SIG-M5 (cell line): ENCODE results near the gene LTBP2.

Source experiments
- DNase-seq: peaks from one replicate; lab custom pipeline; 2025; lab: John Stamatoyannopoulos, UW

Gene LTBP2

GRCh38 chr14:74591394-74591793 lies 20.6 kb downstream of the LTBP2 start:
- no peak for DNase-seq

DNA sequence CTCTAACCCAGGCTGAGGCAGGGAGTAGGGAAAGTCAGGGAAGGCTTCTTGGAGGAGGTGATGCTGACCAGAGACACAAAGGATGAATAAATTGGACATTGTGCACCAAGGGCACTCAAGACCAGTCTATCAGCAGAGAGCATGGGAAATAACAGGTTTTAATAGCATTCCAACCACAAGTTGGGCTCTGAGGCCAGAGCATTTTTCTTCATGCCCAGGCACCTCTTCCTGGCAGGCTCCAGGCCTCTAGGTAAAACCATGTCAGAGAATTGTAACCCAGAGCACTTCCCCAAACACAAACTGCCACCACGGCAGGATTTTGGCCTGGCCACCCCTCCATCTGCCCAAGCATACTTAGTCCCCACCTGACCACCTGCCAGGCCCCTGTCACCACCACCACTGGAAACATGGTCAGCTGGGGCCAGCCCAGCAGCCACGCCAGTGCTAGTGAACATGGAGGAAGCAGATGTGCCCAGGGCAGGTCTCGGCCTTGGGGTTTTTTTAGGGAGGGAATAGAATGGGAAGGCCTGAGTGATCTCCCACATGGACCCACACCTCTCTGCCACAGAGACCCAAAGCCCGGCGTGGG lies 22.7 kb downstream of the LTBP2 start:
- DNase-seq: no peak

- DNase-seq: no peak
Measured at GRCh38 chr14:74587363-74587707, 24.7 kb downstream of the LTBP2 start.

GRCh38 chr14:74586681-74587362 lies 25.2 kb downstream of the LTBP2 start:
- no peak for DNase-seq

DNA sequence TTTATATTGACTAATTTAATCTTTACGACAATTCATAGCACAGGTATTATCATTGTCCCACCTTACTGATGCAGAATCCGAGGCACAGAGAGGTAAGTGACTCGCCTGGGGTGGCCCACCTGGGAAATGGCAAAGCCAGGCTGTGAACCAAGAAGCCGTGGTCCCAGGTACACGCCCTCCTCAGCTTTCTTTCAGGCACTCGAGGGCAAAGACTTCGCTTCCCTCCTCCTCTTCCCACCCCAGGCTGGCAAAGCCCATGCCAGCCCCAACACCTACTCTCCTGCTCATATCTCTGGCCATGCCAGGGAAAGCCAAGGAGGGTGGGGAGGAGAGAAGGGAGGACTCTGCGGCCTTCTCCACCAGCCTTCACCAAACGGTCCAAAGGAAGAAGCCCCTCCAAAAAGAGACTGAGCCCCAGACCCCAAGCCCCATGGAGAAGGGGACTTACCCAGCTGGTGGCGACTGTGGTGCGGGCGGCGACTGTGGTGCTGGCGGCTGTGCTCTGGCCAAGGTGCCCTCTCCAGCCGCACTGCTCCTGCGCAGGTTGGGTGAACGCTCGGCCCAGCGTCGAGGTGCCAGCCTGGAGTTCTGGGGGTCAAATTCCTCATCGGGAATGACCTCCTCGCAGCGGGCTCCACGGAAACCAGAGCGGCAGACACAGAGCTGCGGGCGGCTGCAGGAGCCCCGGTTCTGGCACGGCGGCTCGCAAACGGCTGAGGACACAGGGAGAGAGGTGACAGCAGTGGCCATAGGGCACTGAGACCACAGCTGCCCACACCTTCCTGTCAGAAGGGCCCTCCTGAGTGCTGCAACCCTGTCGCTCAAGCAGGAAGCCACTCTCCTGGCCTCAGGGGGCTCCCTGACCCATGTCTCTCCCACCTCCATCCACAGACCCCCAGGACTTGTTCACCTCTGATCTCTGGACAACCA lies 26.4 kb downstream of the LTBP2 start:
- no peak for DNase-seq

DNA sequence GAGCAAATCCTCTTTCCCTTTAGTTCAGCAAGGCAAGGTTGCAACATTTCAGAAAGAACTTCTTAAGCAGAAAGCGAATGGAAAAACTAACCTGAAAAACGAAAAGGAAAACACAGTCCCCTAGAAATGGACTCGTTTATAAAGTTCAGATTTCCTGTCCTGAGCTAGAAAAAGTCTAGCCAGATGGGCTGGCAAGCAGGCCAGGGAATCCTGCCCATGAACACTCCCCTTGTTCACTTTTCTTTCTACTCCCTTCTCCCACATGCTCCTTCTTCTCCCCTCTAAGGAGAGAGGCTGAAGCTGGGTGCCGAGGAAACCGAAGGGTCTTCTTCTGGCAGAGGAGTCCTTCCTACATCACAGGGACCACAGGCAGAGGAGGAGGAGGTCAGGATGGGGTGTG lies 27.1 kb downstream of the LTBP2 start:
- DNase-seq: no peak

DNA sequence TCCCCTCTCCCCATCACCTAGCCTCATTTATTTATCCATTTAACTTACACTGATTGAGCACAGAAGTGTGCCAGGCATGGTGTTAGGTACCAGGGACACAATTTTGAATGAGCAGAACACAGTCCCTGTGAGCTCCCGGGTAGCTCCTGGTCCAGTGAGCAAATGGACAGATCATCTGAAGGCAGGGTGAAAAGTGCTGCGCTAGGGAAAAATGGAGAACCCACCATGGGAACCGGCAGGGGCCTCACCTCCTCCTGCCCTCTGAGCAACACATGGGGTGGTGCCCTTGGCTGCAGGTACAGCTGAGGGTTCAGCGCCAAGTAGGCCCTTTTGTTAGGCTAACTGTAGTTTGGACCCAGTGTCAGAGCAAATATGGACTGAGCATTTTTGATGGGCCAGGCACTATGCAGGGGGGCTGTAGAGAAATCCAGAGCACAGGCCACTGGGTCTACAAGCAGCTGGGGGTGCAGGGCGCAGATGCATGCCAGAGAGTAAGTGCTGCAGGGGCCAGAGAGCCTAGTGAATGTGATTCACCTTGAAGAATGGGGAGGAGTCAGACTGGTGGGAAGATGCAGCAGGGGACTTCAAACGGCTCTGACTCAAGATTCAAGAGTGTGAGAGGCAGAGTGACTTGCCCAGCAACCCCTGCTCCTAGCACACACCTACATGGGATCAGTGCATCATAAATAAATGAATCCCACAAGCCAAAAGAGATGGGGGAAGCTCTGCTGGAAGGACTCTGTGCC lies 28.2 kb downstream of the LTBP2 start:
- DNase-seq: no peak

DNA sequence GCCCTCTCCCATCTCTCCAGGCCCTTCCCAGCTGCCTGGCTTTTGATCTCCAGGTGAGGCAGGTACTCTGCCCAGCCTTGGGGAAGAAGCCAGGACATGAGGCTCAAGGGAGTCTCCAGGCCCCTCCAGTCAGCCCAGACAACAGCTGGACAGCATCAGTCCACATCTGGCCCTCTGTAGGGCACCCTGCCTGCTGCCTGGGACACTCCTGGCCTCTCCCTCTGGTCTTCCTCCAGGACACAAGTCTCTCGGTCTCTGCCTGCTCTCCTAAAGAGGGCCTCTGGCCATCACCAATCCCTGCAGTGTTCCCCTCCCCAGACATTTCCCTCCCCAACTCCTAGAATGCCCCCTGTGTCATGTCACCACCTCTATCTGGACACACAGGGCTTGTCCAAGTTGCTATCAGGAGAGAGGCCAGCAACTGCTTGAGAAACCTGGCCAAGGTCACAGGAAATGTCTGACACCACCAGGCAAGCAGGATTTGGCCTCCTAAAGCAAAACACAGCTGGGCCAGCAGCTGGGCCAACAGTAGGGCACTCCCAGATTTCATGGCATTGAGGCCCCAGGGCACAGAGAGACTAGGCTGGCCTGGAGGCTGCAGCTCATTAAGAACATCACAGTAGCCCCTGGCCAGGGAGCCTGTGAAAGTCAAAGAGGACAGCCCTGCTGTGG lies 29.0 kb downstream of the LTBP2 start:
- DNase-seq: no peak

DNA sequence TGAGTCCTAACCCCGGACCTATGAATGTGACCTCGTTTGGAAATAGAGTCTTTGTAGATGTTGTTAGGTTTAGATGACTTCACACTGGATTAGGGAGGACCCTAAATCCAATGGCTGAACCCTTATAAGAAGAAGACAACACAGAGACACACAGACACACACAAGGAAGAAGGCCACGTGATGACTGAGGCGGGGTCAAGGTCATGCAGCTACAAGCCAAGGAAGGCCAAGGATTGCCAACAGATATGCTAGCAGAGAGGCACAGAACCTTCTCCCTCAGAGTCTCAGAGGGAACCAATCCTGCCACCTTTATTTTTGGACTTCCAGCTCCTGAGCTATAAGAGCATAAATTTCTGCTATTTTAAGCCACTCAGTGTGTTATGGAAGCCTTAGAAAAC lies 31.8 kb downstream of the LTBP2 start:
- no peak for DNase-seq

GRCh38 chr14:74579447-74580274 lies 32.4 kb downstream of the LTBP2 start:
- no peak for DNase-seq

DNA sequence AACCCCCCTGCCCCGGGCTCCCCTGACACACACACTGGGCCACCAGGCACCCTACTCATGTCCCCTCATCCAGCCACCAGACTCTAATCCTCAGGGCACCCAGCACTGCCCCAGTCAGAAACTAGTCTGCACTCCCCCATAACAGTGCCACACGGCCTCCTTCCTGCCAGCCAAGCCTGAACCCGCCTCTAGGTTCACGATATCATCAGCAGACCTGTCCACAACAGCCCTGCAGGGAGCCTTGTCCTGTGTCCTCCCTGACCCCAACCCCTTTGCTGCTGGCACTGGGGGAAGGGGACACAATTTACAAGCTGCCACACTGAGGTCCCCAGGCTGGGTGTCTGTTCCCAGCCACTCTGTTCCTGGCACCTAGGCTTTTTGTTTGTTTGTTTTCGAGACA lies 33.6 kb downstream of the LTBP2 start:
- no peak for DNase-seq

DNA sequence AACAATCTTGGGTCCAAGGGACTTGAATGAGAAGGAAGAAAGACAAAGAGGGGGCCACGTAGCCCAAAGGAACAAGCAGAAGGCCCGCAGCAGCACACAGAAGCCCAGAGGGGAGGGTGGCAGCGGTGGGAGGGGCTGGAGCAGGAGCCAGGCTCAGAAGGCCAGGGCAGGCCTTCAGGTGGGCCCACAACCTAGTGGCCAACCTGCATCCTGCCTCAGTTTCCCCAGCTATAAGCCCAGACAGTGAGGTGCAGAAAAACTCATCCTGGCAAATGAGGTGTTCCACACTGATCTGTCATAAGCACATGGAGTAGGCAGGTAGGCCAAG lies 34.1 kb downstream of the LTBP2 start:
- no peak for DNase-seq

DNA sequence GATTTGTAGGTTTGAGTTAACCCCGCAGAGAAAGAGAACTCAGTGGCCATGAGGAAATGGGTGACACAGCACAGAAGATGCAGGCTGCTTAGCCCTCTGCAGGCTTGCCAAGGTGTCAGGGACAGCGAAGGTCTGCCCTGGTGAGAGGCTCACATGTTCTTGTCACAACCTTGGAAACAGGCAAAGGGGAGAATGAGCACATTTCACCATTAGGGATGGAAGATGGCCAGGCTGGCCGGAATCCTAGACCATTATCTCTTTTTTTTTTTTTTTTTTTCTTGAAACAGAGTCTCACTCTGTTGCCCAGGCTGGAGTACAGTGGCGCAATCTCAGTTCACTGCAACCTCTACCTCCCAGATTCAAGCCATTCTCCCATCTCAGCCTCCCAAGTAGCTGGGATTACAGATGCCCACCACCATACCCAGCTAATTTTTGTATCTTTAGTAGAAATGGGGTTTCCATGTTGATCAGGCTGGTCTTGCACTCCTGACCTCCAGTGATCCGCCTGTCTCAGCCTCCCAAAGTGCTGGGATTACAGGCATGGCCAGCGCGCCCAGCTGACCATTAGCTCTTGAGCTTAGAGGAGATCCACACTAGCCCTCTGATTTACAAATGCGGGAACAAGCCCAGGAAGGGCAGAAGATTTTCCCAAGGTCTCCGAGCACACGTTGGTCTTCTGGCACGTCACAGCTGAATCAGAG lies 34.6 kb downstream of the LTBP2 start:
- DNase-seq: no peak

DNA sequence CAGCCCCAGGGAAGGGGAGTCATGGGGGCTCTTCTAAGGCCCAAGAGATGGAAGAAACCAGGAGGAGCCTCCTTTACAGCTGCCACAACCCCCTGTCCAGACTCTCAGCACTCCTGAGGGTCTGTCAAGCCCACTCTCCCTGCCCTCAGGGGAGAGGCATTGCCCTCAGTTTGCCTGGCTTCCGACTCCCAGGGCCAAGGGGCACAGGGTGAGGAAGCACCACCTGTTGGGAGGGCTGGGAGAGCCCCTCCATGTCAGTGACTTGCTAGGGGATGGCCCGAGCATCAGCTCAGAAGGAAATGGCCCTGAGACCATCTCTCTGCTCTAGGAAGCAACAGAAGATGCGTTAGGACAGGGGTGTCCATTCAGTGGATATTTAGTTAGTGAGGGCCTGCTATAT lies 36.1 kb downstream of the LTBP2 start:
- DNase-seq: no peak

GRCh38 chr14:74575507-74575906 lies 36.5 kb downstream of the LTBP2 start:
- no peak for DNase-seq

GRCh38 chr14:74574706-74575105 lies 37.3 kb downstream of the LTBP2 start:
- DNase-seq: no peak

DNA sequence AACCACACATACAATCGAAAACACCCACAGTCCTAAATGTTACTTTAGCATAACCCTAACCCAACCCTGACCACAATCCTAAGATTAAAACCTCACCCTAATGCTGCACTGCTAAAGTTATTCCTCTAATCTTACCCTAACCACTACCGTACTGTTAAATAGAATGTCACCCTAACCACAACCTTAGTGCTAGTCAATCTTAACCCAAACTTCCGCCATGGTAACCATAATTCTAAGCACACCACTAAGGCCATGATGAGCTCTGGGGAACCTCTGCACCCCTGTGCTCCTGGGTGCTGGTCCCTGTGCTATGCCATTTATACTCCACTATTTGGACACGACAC lies 38.0 kb downstream of the LTBP2 start:
- no peak for DNase-seq

- DNase-seq: no peak
Measured at GRCh38 chr14:74573421-74574089, 38.5 kb downstream of the LTBP2 start.

- no peak for DNase-seq
Measured at GRCh38 chr14:74572726-74573301, 39.2 kb downstream of the LTBP2 start.
